HFFc6 (cell line): ENCODE results near the gene STAC. TPM values are rescaled to one million over a fixed set of nuclear protein-coding genes. Genes with fewer than 3 reads are reported as not detected.

Source experiments
- DNase-seq: peaks from one replicate; pipeline ENCODE4 v3.0.0-alpha.2; 2018
- H3K27ac Mint-ChIP-seq: 2 replicates; pipeline ENCODE4 v1.8.0; 2020; ENCODE audit warnings: mild to moderate bottlenecking, mixed read lengths
- H3K27me3 Mint-ChIP-seq: 2 replicates; pipeline ENCODE4 v1.8.0; 2021; ENCODE audit warnings: mild to moderate bottlenecking, moderate library complexity, mixed read lengths; ENCODE audit not compliant: insufficient read depth
- H3K36me3 Mint-ChIP-seq: 2 replicates; pipeline ENCODE4 v1.8.0; 2021; ENCODE audit warnings: low read depth, mixed read lengths
- H3K4me1 Mint-ChIP-seq: 2 replicates; pipeline ENCODE4 v1.8.0; 2020; ENCODE audit warnings: low read depth, mixed read lengths
- H3K4me3 Mint-ChIP-seq: 2 replicates; pipeline ENCODE4 v1.8.0; 2020; ENCODE audit warnings: mild to moderate bottlenecking, moderate library complexity, mixed read lengths
- H3K9me3 Mint-ChIP-seq: 2 replicates; pipeline ENCODE4 v1.8.0; 2020; ENCODE audit warnings: mild to moderate bottlenecking, mixed read lengths
- total RNA-seq, 6 experiments: library from RNA; stranded (reverse); fragmentation: NEBNext Ultra II Directional; extraction: Animal tissue kit (Norgen Biotek cat#: 25700); gene quantifications; 2 replicates in 1 of 6; 3 replicates in 5 of 6; pipeline ENCODE4 v1.2.3, GENCODE V29; 2021
- TF ChIP-seq, protein P1 (sequence below): fragments of 200-600 bp; sonication (generic); IDR thresholded peaks from 2 replicates; pipeline ENCODE4 v1.5.0; 2021; ENCODE audit warnings: antibody characterized with exemption, mild to moderate bottlenecking

STAC gene
- total RNA-seq, 6 experiments from 2014 or later: not detected

DNA sequence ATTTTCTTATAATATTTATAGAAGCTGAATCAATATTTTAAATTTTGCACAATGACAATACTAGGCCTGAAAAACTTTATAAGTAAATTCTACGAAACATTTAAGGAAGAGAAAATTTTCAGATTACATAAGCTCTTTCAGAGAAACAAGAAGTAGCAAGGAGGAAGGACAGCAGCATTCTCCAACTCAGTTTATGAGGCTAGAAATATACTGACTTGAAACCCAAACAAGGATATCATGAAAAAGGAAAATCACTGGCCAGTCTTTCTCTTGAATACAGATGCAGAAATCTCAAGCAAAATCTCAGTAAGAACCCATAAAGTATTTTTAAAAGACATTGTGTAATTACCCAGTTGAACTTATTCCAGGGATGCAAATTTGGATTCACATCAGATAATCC lies 121.3 kb downstream of the STAC start:
- peaks cover under 1% of the 10 kb centered on the region; the same call in 1 of the 2 replicates for H3K9me3 Mint-ChIP-seq
- H3K27me3 Mint-ChIP-seq: no peaks in the 10 kb centered on the region
- no peak overlapping the region for H3K4me3 Mint-ChIP-seq
- TF ChIP-seq, protein P1, sequence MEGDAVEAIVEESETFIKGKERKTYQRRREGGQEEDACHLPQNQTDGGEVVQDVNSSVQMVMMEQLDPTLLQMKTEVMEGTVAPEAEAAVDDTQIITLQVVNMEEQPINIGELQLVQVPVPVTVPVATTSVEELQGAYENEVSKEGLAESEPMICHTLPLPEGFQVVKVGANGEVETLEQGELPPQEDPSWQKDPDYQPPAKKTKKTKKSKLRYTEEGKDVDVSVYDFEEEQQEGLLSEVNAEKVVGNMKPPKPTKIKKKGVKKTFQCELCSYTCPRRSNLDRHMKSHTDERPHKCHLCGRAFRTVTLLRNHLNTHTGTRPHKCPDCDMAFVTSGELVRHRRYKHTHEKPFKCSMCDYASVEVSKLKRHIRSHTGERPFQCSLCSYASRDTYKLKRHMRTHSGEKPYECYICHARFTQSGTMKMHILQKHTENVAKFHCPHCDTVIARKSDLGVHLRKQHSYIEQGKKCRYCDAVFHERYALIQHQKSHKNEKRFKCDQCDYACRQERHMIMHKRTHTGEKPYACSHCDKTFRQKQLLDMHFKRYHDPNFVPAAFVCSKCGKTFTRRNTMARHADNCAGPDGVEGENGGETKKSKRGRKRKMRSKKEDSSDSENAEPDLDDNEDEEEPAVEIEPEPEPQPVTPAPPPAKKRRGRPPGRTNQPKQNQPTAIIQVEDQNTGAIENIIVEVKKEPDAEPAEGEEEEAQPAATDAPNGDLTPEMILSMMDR: no peak
- no peaks in the 10 kb centered on the region for H3K36me3 Mint-ChIP-seq
- DNase-seq: no peak
- no peaks in the 10 kb centered on the region for H3K4me1 Mint-ChIP-seq
- H3K27ac Mint-ChIP-seq: no peak overlapping the region

DNA sequence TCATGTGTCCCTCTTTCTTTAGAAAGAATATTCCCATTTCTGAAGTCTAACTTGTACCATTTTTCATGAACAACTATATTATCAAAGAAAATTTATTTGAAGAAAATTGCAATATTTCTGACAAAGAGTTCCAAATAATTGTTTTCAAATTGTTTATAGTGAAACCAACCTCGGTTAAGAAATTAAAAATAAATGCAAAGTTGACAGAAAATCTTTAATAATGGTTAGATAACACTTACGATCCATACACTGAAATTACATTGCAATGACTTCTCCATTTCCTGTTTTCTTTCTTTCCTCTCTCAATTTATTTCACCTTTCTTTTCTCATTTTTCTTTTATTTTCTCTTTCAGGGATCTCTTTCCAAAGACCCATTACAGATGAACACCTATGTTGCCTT lies 125.1 kb downstream of the STAC start:
- no peak for DNase-seq
- Mint-ChIP-seq H3K4me3 (no peak overlapping the region), H3K9me3 (peaks cover 10% of the 10 kb centered on the region), H3K27me3 (no peaks in the 10 kb centered on the region; the same call in 1 of the 2 replicates), H3K27ac (no peak overlapping the region), H3K4me1 (no peaks in the 10 kb centered on the region), H3K36me3 (no peaks in the 10 kb centered on the region)
- TF ChIP-seq, protein P1: no peak

DNA sequence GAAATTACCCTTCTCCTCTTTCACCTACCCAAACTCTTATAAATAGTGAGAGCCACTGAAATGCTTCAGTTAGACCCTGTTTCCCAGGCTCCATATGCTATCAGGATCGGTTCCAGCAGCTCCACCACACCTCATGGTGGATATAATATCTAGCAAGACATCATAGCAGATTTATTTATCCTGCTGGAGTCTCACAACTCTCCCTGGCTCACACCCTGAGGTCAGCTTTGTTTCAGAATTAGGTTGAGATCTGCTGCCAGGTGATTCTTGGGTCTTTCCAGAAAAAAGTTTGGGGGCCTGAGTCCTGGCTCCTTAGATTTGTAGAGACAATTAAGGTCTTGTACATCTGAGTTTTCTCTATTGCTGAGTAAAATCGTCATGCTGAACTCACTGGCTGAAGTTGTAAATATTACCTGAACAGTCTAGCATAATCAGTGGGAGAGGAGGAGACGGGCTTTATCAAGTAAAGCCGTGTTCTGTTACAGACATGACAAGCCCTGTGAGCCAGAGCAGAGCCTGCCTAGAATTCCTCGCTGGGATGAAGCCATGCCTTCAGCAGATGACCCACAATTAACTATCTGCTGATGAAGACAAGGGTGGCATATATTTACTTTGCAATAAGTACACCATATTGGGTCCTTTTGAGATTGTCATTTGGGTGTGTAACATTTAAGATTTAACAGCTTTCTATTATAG lies 131.6 kb downstream of the STAC start:
- Mint-ChIP-seq H3K9me3 (peaks cover 18% of the 10 kb centered on the region), H3K27ac (no peak overlapping the region), H3K4me3 (no peak overlapping the region), H3K4me1 (no peaks in the 10 kb centered on the region), H3K27me3 (no peaks in the 10 kb centered on the region; the same call in 1 of the 2 replicates), H3K36me3 (no peaks in the 10 kb centered on the region)
- TF ChIP-seq, protein P1: no peak
- no peak for DNase-seq

DNA sequence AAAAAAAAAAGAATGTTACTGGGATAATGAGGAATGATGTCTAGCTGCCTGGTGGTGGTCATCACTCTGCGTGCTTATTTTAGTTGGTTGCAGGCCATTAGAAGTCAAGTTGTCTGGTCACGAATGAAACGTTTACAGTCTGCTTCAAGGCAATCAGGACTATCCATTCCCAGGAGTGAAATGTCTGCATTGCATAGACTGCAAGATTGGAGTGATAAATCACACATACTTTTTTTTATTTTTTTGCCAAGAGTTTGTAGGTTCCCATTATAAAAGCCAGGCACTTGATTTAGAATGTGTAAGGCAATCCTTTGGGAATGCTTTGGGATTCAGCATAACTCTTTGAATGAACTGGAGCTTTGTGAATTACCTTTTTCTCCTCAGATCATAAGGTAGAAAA lies 132.3 kb downstream of the STAC start:
- no peak for DNase-seq
- H3K36me3 Mint-ChIP-seq: no peaks in the 10 kb centered on the region
- H3K27me3 Mint-ChIP-seq: no peaks in the 10 kb centered on the region; the same call in 1 of the 2 replicates
- H3K9me3 Mint-ChIP-seq: peaks cover 18% of the 10 kb centered on the region
- TF ChIP-seq, protein P1: no peak
- H3K4me1 Mint-ChIP-seq: no peaks in the 10 kb centered on the region
- no peak overlapping the region for H3K4me3 Mint-ChIP-seq
- no peak overlapping the region for H3K27ac Mint-ChIP-seq

DNA sequence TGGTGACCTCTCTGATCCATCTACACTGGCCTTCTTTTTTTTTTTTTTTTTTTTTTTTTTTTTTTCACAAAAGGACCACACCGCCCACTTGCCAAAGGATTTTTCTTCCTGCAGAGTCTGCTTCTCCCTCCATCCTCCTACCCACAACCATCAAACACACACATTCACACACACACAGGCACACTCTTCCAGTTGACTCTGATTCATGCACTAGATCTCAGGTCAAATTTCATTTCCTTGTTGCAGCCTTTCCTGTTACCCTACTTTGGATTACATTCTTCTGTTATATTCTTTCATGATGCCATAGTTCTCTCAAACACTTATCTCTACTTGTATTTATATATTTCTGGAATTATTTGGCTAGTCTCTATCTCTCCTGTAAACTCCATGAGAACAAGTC lies 133.9 kb downstream of the STAC start:
- Mint-ChIP-seq H3K4me1 (no peaks in the 10 kb centered on the region), H3K36me3 (no peaks in the 10 kb centered on the region), H3K9me3 (peaks cover 18% of the 10 kb centered on the region), H3K27ac (no peak overlapping the region), H3K4me3 (no peak overlapping the region), H3K27me3 (no peaks in the 10 kb centered on the region)
- TF ChIP-seq, protein P1: no peak
- no peak for DNase-seq
